Mesenchymal stem cell (in vitro differentiated cells and primary cell): ENCODE measurements around the gene SF3A1.

Experiments used
- DNase-seq: peaks from one replicate; pipeline ENCODE4 v3.0.0-alpha.2; 2013
- H2AFZ ChIP-seq: one replicate; pipeline ENCODE4 v1.6.1; 2013; ENCODE audit warnings: low read depth, mild to moderate bottlenecking, control low read depth, inconsistent platforms, low read length, moderate library complexity
- H2AK5ac ChIP-seq: 2 replicates; pipeline ENCODE4 v1.6.1; 2013; ENCODE audit warnings: low read length, moderate library complexity, mild to moderate bottlenecking, inconsistent platforms; ENCODE audit not compliant: severe bottlenecking
- H2BK120ac ChIP-seq: one replicate; pipeline ENCODE4 v1.6.1; 2013; ENCODE audit warnings: low read depth, mild to moderate bottlenecking, inconsistent platforms, low read length, moderate library complexity
- H2BK12ac ChIP-seq, 2 experiments: one replicate each; pipeline ENCODE4 v1.6.1; 2013; ENCODE audit warnings: inconsistent platforms in 2 of 2, low read length in 2 of 2, mild to moderate bottlenecking in 2 of 2, moderate library complexity in 2 of 2, control low read depth in 1 of 2
- H2BK15ac ChIP-seq: one replicate; pipeline ENCODE4 v1.6.1; 2013; ENCODE audit warnings: mild to moderate bottlenecking, low read depth, inconsistent platforms; ENCODE audit not compliant: poor library complexity, severe bottlenecking
- H2BK5ac ChIP-seq: 2 replicates; pipeline ENCODE4 v1.6.1; 2013; ENCODE audit warnings: low read depth, mild to moderate bottlenecking, low read length, control low read depth, inconsistent platforms; ENCODE audit not compliant: poor library complexity, severe bottlenecking
- H3K14ac ChIP-seq, 2 experiments: one replicate each; pipeline ENCODE4 v1.6.1; 2013; ENCODE audit warnings: inconsistent platforms in 2 of 2, low read length in 2 of 2, control low read depth in 1 of 2, mild to moderate bottlenecking in 1 of 2, moderate library complexity in 1 of 2
- H3K18ac ChIP-seq, 2 experiments: one replicate each; pipeline ENCODE4 v1.6.1; 2013; ENCODE audit warnings: inconsistent platforms in 2 of 2, low read length in 2 of 2, control low read depth in 1 of 2, low read depth in 1 of 2, mild to moderate bottlenecking in 1 of 2
- H3K23ac ChIP-seq, 2 experiments: one replicate each; pipeline ENCODE4 v1.6.1; 2013; ENCODE audit warnings: inconsistent platforms in 2 of 2, low read length in 2 of 2, mild to moderate bottlenecking in 2 of 2, moderate library complexity in 2 of 2, control low read depth in 1 of 2
- H3K27ac ChIP-seq: 2 replicates; pipeline ENCODE4 v1.5.1; 2013; ENCODE audit warnings: mild to moderate bottlenecking, moderate library complexity, low read length, control low read depth, inconsistent platforms; ENCODE audit not compliant: poor library complexity, severe bottlenecking
- H3K27me3 ChIP-seq, 2 experiments: 2 replicates each; pipeline versions ENCODE4 v1.6.1 to v1.7.0; 2013; ENCODE audit warnings: low read length in 2 of 2, mild to moderate bottlenecking in 2 of 2, moderate library complexity in 2 of 2, control low read depth in 1 of 2, inconsistent platforms in 1 of 2; ENCODE audit not compliant: control insufficient read depth in 1 of 2, insufficient read depth in 1 of 2
- H3K36me3 ChIP-seq, 2 experiments: 2 replicates each; pipeline versions ENCODE4 v1.6.1 to v1.7.0; 2013; ENCODE audit warnings: low read length in 2 of 2, control low read depth in 1 of 2, inconsistent platforms in 1 of 2, low read depth in 1 of 2, mild to moderate bottlenecking in 1 of 2; ENCODE audit not compliant: insufficient read depth in 2 of 2, control insufficient read depth in 1 of 2
- H3K4ac ChIP-seq, 2 experiments: one replicate each; pipeline ENCODE4 v1.6.1; 2013; ENCODE audit warnings: inconsistent platforms in 2 of 2, low read length in 2 of 2, mild to moderate bottlenecking in 2 of 2, moderate library complexity in 2 of 2, control low read depth in 1 of 2, low read depth in 1 of 2
- H3K4me1 ChIP-seq: 2 replicates; pipeline ENCODE4 v1.6.1; 2013; ENCODE audit warnings: low read depth, low read length, control low read depth; ENCODE audit not compliant: control insufficient read depth, insufficient read depth
- H3K4me2 ChIP-seq: 2 replicates; pipeline ENCODE4 v1.6.1; 2013; ENCODE audit warnings: low read length, mild to moderate bottlenecking, inconsistent platforms; ENCODE audit not compliant: poor library complexity, severe bottlenecking
- H3K4me3 ChIP-seq, 2 experiments: 2 replicates each; pipeline versions ENCODE4 v1.5.1 to v1.7.0; 2013; ENCODE audit warnings: low read length in 2 of 2, mild to moderate bottlenecking in 2 of 2, control low read depth in 1 of 2, low read depth in 1 of 2; ENCODE audit not compliant: insufficient read depth in 1 of 2
- H3K79me1 ChIP-seq: replicated peaks from 2 replicates; pipeline ENCODE4 v1.6.1; 2013; ENCODE audit warnings: mild to moderate bottlenecking, control low read depth, low read length, inconsistent platforms; ENCODE audit not compliant: poor library complexity, severe bottlenecking
- H3K9ac ChIP-seq: 2 replicates; pipeline ENCODE4 v1.7.0; 2013; ENCODE audit warnings: mild to moderate bottlenecking, low read length, moderate library complexity
- H3K9me3 ChIP-seq: 2 replicates; pipeline ENCODE4 v1.7.0; 2013; ENCODE audit warnings: mild to moderate bottlenecking, low read length; ENCODE audit not compliant: control insufficient read depth
- H4K8ac ChIP-seq: one replicate; pipeline ENCODE4 v1.6.1; 2013; ENCODE audit warnings: inconsistent platforms, mild to moderate bottlenecking, low read length, moderate library complexity
- H4K91ac ChIP-seq: one replicate; pipeline ENCODE4 v1.6.1; 2013; ENCODE audit warnings: mild to moderate bottlenecking, low read length, inconsistent platforms
- WGBS: methylation state at CpG from one replicate; pipeline ENCODE4 v1.1.7; 2013; ENCODE audit warnings: mixed read lengths; 5-methylcytosine and 5-hydroxymethylcytosine counted together

Gene SF3A1

GRCh38 chr22:30320021-30320556, 36.6 kb downstream of the SF3A1 start:
- WGBS, result 92% methylated on average over 3 of the region's 3 CpGs
- DNase-seq, result no peak
- Histone ChIP-seq H3K14ac (no peak overlapping the region), H2BK120ac (no peak overlapping the region), H4K91ac (no peak overlapping the region), H3K4me2 (no peak overlapping the region), H3K27ac (no peak overlapping the region), H3K27me3 (no peaks in the 10 kb centered on the region), H3K79me1 (peaks cover 22% of the 10 kb centered on the region), H3K18ac (no peak overlapping the region), H3K4me3 (no peak overlapping the region), H3K4ac (no peak overlapping the region), H2AFZ (no peak overlapping the region), H3K23ac (no peak overlapping the region), H2BK12ac (no peak overlapping the region), H3K36me3 (peaks cover 29 to 34% of the 10 kb centered on the region in 2 experiments), H3K4me1 (peaks cover 29% of the 10 kb centered on the region), H3K9ac (no peak overlapping the region), H2BK5ac (no peak overlapping the region), H2BK15ac (no peak overlapping the region), H2AK5ac (no peak overlapping the region), H4K8ac (no peak overlapping the region), H3K9me3 (no peaks in the 10 kb centered on the region)

DNA sequence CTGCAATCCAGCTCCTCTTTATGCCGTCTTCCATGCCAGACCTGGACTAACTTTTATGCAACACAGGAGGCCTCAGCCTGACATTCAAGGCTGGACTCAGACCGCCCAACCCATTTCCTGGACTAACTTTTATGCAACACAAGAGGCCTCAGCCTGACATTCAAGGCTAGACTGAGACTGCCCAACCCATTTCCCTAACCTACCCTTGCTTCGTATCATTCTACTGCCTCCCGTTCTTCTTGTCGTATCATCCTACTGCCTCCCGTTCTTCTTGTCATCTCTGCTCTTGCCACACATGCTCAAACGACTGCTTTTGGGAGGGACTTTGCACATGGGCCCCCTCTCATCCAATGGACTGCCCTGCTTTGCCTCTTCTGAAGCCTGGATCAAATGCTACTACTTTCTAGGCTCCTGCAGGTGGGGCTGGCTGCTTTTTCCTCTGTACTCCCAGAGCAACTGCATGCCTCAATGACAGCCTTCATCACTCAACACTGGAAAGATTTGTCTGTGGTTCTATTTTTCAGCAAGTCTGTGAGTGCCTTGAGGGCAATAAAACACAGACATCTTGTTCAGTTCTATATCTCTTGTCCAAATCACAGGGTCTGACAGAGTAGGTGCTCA, 37.8 kb downstream of the SF3A1 start:
- Histone ChIP-seq H3K79me1 (peaks cover 24% of the 10 kb centered on the region), H3K4me1 (peaks cover 31% of the 10 kb centered on the region), H4K91ac (no peak overlapping the region), H2BK15ac (no peak overlapping the region), H2BK5ac (no peak overlapping the region), H2AFZ (no peak overlapping the region), H3K4me2 (no peak overlapping the region), H3K9ac (no peak overlapping the region), H2AK5ac (no peak overlapping the region), H3K9me3 (no peaks in the 10 kb centered on the region), H3K14ac (no peak overlapping the region), H2BK12ac (no peak overlapping the region), H3K18ac (no peak overlapping the region), H4K8ac (no peak overlapping the region), H3K4me3 (no peak overlapping the region), H3K36me3 (peaks cover 29 to 34% of the 10 kb centered on the region in 2 experiments), H3K4ac (no peak overlapping the region), H3K27ac (no peak overlapping the region), H3K23ac (no peak overlapping the region), H2BK120ac (no peak overlapping the region), H3K27me3 (no peaks in the 10 kb centered on the region)
- 86% methylated on average over 7 of the region's 7 CpGs for WGBS
- DNase-seq, result no peak

DNA sequence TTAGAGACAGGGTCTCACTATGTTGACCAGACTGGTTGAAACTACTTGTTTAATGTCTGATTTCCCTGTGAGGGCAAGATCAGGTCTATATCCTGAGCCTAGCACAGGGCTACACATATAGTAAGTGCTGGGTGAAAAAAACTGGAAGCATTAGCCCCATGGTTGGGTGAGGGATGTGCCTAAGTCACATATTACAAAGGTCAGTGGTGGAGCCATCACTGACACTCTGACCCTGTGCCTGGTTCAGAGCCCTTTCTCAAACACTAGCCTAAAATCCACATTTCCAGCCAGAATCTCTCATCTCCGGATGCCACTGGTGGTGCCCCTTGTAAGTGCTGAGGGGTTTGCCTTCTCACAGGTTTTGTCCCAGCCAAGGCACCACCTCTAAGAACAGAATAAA, 38.9 kb downstream of the SF3A1 start:
- no peak overlapping the region for H3K27ac ChIP-seq
- 100% methylated on average over 1 of the region's 1 CpG for WGBS
- no peak overlapping the region for H3K9ac ChIP-seq
- H3K14ac ChIP-seq, result no peak overlapping the region
- no peaks in the 10 kb centered on the region for H3K27me3 ChIP-seq
- H3K4me1 ChIP-seq, result peaks cover 35% of the 10 kb centered on the region
- no peak overlapping the region for H2BK12ac ChIP-seq
- H2BK15ac ChIP-seq, result no peak overlapping the region
- no peaks in the 10 kb centered on the region for H3K9me3 ChIP-seq
- H3K36me3 ChIP-seq, result peaks cover 25 to 34% of the 10 kb centered on the region in 2 experiments
- no peak overlapping the region for H3K4ac ChIP-seq
- H2AK5ac ChIP-seq, result no peak overlapping the region
- no peak overlapping the region for H3K18ac ChIP-seq
- DNase-seq, result no peak
- no peak overlapping the region for H4K8ac ChIP-seq
- H4K91ac ChIP-seq, result no peak overlapping the region
- H2AFZ ChIP-seq, result no peak overlapping the region
- no peak overlapping the region for H2BK5ac ChIP-seq
- no peak overlapping the region for H3K4me2 ChIP-seq
- H2BK120ac ChIP-seq, result no peak overlapping the region
- H3K79me1 ChIP-seq, result peaks cover 26% of the 10 kb centered on the region
- H3K4me3 ChIP-seq, result no peak overlapping the region
- no peak overlapping the region for H3K23ac ChIP-seq

DNA sequence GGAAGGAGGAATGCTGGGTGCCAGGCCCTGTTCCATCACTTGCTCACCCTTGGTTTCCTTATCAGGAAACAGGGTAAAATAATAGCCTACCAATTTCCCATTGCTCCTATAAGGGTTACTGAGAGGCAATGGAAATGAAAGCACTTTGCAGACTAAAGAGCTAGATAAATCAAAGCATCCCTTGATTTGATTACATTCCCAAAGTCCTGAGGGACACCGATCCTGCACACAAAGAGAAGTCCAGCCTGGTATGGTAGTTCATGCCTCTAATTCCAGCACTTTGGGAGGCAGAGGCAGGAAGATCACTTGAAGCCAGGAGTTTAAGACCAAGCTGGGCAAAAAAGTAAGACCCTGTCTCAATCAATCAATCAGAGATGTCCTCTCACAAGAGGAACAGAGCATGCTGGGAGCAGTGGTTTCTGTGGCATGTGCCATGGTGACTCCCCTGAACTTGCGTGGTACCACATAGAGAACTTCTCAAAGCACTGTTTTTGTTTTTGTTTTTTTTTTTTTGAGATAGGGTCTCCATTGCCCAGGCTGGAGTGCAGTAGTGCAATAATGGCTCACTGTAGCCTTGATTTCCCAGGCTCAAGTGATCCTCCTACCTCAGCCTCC, 40.6 kb downstream of the SF3A1 start:
- WGBS, result 78% methylated on average over 2 of the region's 2 CpGs
- no peak overlapping the region for H2BK120ac ChIP-seq
- no peak overlapping the region for H2BK5ac ChIP-seq
- no peak overlapping the region for H4K91ac ChIP-seq
- H3K4me2 ChIP-seq, result no peak overlapping the region
- no peak overlapping the region for H4K8ac ChIP-seq
- no peak overlapping the region for H2AFZ ChIP-seq
- H3K14ac ChIP-seq, result no peak overlapping the region
- no peak overlapping the region for H2BK15ac ChIP-seq
- H3K36me3 ChIP-seq, result peaks cover 25 to 30% of the 10 kb centered on the region in 2 experiments
- peaks cover 45% of the 10 kb centered on the region for H3K4me1 ChIP-seq
- H3K9ac ChIP-seq, result no peak overlapping the region
- no peak overlapping the region for H3K18ac ChIP-seq
- no peak overlapping the region for H2BK12ac ChIP-seq
- H3K27ac ChIP-seq, result no peak overlapping the region
- peak; percentile 53 for DNase-seq
- no peak overlapping the region for H3K23ac ChIP-seq
- no peak overlapping the region for H3K4ac ChIP-seq
- H2AK5ac ChIP-seq, result no peak overlapping the region
- H3K79me1 ChIP-seq, result peaks cover 23% of the 10 kb centered on the region
- no peaks in the 10 kb centered on the region for H3K27me3 ChIP-seq
- H3K4me3 ChIP-seq, result no peak overlapping the region
- H3K9me3 ChIP-seq, result no peaks in the 10 kb centered on the region
